ENCODE data around the gene CDH6.

CDH6 gene

GRCh38 chr5:31187591-31187990 lies 5.9 kb upstream of the CDH6 start:
- ATAC-seq (ENCODE audit: insufficient read depth, low read depth): no peak

GRCh38 chr5:31192442-31192841 lies 1.0 kb upstream of the CDH6 start:
- no peak for ATAC-seq (ENCODE audit: insufficient read depth, low read depth)
- Histone ChIP-seq H4K20me1 (ENCODE audit: insufficient read depth, low read length) (no peaks in the 10 kb centered on the region), H3K9me3 (ENCODE audit: insufficient read depth, low read length, severe bottlenecking) (no peaks in the 10 kb centered on the region), H3K4me1 (ENCODE audit: insufficient read depth, low read length) (no peaks in the 10 kb centered on the region), H3K27ac (ENCODE audit: low read length) (no peak overlapping the region), H3K4me3 (ENCODE audit: low read depth in 1 of 2, low read length in 2 of 2) (no peak overlapping the region), H3K9ac (ENCODE audit: low read depth, low read length) (no peak overlapping the region), H3K4me2 (ENCODE audit: insufficient read depth, low read length) (no peak overlapping the region), H2AFZ (ENCODE audit: low read depth, low read length) (no peak overlapping the region), H3K36me3 (ENCODE audit: insufficient read depth, low read length) (no peaks in the 10 kb centered on the region), H3K27me3 (ENCODE audit: insufficient read depth, low read length, poor library complexity) (no peaks in the 10 kb centered on the region), H3K79me2 (ENCODE audit: insufficient read depth, low read length) (no peaks in the 10 kb centered on the region)
- DNase-seq: no peak
- TF ChIP-seq CTCF (IDR thresholded peaks at IDR 0.05; ENCODE audit: borderline replicate concordance, extremely low read depth, low read length, poor library complexity, severe bottlenecking) (no peak), EZH2 (IDR thresholded peaks at IDR 0.05; ENCODE audit: borderline replicate concordance, low read depth, low read length, severe bottlenecking) (no peak)

More at GRCh38 chr5:31187591-31187990, 5.9 kb upstream of the CDH6 start:
- no peak for DNase-seq
- no peak overlapping the region for H3K4me2 ChIP-seq (ENCODE audit: insufficient read depth, low read length)
- H3K79me2 ChIP-seq (ENCODE audit: insufficient read depth, low read length): no peaks in the 10 kb centered on the region
- no peaks in the 10 kb centered on the region for H3K27me3 ChIP-seq (ENCODE audit: insufficient read depth, low read length, poor library complexity)
- H3K27ac ChIP-seq (ENCODE audit: low read length): no peak overlapping the region
- no peak overlapping the region for H2AFZ ChIP-seq (ENCODE audit: low read depth, low read length)
- no peak overlapping the region for H3K9ac ChIP-seq (ENCODE audit: low read depth, low read length)
- no peak for TF ChIP-seq CTCF (IDR thresholded peaks at IDR 0.05; ENCODE audit: borderline replicate concordance, extremely low read depth, low read length, poor library complexity, severe bottlenecking)
- no peak for TF ChIP-seq EZH2 (IDR thresholded peaks at IDR 0.05; ENCODE audit: borderline replicate concordance, low read depth, low read length, severe bottlenecking)
- no peaks in the 10 kb centered on the region for H4K20me1 ChIP-seq (ENCODE audit: insufficient read depth, low read length)
- H3K4me3 ChIP-seq (ENCODE audit: low read depth in 1 of 2, low read length in 2 of 2): no peak overlapping the region
- H3K36me3 ChIP-seq (ENCODE audit: insufficient read depth, low read length): no peaks in the 10 kb centered on the region
- no peaks in the 10 kb centered on the region for H3K4me1 ChIP-seq (ENCODE audit: insufficient read depth, low read length)
- H3K9me3 ChIP-seq (ENCODE audit: insufficient read depth, low read length, severe bottlenecking): no peaks in the 10 kb centered on the region

GRCh38 chr5:31193116-31193515 lies 370 bp upstream of the CDH6 start:
- Histone ChIP-seq H3K79me2 (ENCODE audit: insufficient read depth, low read length) (no peaks in the 10 kb centered on the region), H3K9me3 (ENCODE audit: insufficient read depth, low read length, severe bottlenecking) (no peaks in the 10 kb centered on the region), H3K4me2 (ENCODE audit: insufficient read depth, low read length) (no peak overlapping the region), H3K36me3 (ENCODE audit: insufficient read depth, low read length) (no peaks in the 10 kb centered on the region), H3K9ac (ENCODE audit: low read depth, low read length) (no peak overlapping the region), H3K27me3 (ENCODE audit: insufficient read depth, low read length, poor library complexity) (no peaks in the 10 kb centered on the region), H2AFZ (ENCODE audit: low read depth, low read length) (no peak overlapping the region), H3K27ac (ENCODE audit: low read length) (no peak overlapping the region), H3K4me3 (ENCODE audit: low read depth in 1 of 2, low read length in 2 of 2) (no peak overlapping the region), H3K4me1 (ENCODE audit: insufficient read depth, low read length) (no peaks in the 10 kb centered on the region), H4K20me1 (ENCODE audit: insufficient read depth, low read length) (no peaks in the 10 kb centered on the region)
- ATAC-seq (ENCODE audit: insufficient read depth, low read depth) (no peak), DNase-seq (no peak)
- TF ChIP-seq CTCF (IDR thresholded peaks at IDR 0.05; ENCODE audit: borderline replicate concordance, extremely low read depth, low read length, poor library complexity, severe bottlenecking) (no peak), EZH2 (IDR thresholded peaks at IDR 0.05; ENCODE audit: borderline replicate concordance, low read depth, low read length, severe bottlenecking) (no peak)

GRCh38 chr5:31194468-31194813 lies 955 bp downstream of the CDH6 start:
- ATAC-seq (ENCODE audit: insufficient read depth, low read depth): no peak
- TF ChIP-seq CTCF (IDR thresholded peaks at IDR 0.05; ENCODE audit: borderline replicate concordance, extremely low read depth, low read length, poor library complexity, severe bottlenecking) (no peak), EZH2 (IDR thresholded peaks at IDR 0.05; ENCODE audit: borderline replicate concordance, low read depth, low read length, severe bottlenecking) (no peak)

More at GRCh38 chr5:31194468-31194813, 955 bp downstream of the CDH6 start:
- Histone ChIP-seq H3K36me3 (ENCODE audit: insufficient read depth, low read length) (no peaks in the 10 kb centered on the region), H4K20me1 (ENCODE audit: insufficient read depth, low read length) (no peaks in the 10 kb centered on the region), H3K27me3 (ENCODE audit: insufficient read depth, low read length, poor library complexity) (no peaks in the 10 kb centered on the region), H3K79me2 (ENCODE audit: insufficient read depth, low read length) (no peaks in the 10 kb centered on the region), H3K27ac (ENCODE audit: low read length) (no peak overlapping the region), H3K4me2 (ENCODE audit: insufficient read depth, low read length) (no peak overlapping the region), H3K4me3 (ENCODE audit: low read depth in 1 of 2, low read length in 2 of 2) (no peak overlapping the region), H2AFZ (ENCODE audit: low read depth, low read length) (no peak overlapping the region), H3K9me3 (ENCODE audit: insufficient read depth, low read length, severe bottlenecking) (no peaks in the 10 kb centered on the region), H3K9ac (ENCODE audit: low read depth, low read length) (no peak overlapping the region), H3K4me1 (ENCODE audit: insufficient read depth, low read length) (no peaks in the 10 kb centered on the region)
- DNase-seq: no peak

All from DND-41 (cell line).